Stomach (tissue), 9 donors: ENCODE measurements around the gene NDUFB2. TPM values are rescaled to one million over a fixed set of nuclear protein-coding genes. Genes with fewer than 3 reads are reported as not detected.

ENCODE experiments used
- DNase-seq, 2 donors: peaks; one replicate each; pipeline versions ENCODE4 v3.0.0 to v3.0.0-alpha.2; 2013 to 2019
- H3K27ac ChIP-seq, 5 donors: fragments of 200-600 bp in 4 of 5; sonication (generic) in 4 of 5; one replicate each; pipeline ENCODE4 v1.5.1; 2013 to 2019; ENCODE audit warnings: mild to moderate bottlenecking in 1 of 5, moderate library complexity in 1 of 5
- H3K27me3 ChIP-seq, 3 donors: fragments of 200-600 bp; sonication (generic); one replicate each; pipeline ENCODE4 v1.5.1; 2017 to 2019; ENCODE audit warnings: mixed run types in 1 of 3
- H3K36me3 ChIP-seq, 4 donors: fragments of 200-600 bp; sonication (generic); 1 replicate in 3 of 4; 2 replicates in 1 of 4; pipeline ENCODE4 v1.5.1; 2016 to 2019
- H3K4me1 ChIP-seq, 4 donors: fragments of 200-600 bp; sonication (generic); one replicate each; pipeline ENCODE4 v1.5.1; 2016 to 2019
- H3K4me3 ChIP-seq, 4 donors: fragments of 200-600 bp; sonication (generic) in 3 of 4; one replicate each; pipeline ENCODE4 v1.5.1; 2016 to 2019; ENCODE audit warnings: mild to moderate bottlenecking in 1 of 4
- H3K9me3 ChIP-seq, 4 donors: fragments of 200-600 bp; sonication (generic); one replicate each; pipeline ENCODE4 v1.5.1; 2016 to 2019
- CTCF ChIP-seq, 7 experiments: fragments of 450-650 bp in 4 of 7; fragments of 200-600 bp in 3 of 7; sonication (generic) in 3 of 7; IDR thresholded peaks; one replicate each; pipeline ENCODE4 v1.5.1; 2016 to 2019; ENCODE audit warnings: antibody characterized with exemption in 7 of 7, control low read depth in 2 of 7, mild to moderate bottlenecking in 1 of 7
- EP300 ChIP-seq: sonication (generic); formaldehyde crosslinking; IDR thresholded peaks from one replicate; pipeline ENCODE4 v1.6.1; 2017; ENCODE audit warnings: antibody characterized with exemption
- POLR2A ChIP-seq, 4 donors: fragments of 450-650 bp; IDR thresholded peaks; one replicate each; pipeline ENCODE4 v1.6.1; 2016; ENCODE audit warnings: antibody characterized with exemption in 4 of 4, control low read depth in 2 of 4, mild to moderate bottlenecking in 1 of 4, moderate library complexity in 1 of 4
- POLR2AphosphoS5 ChIP-seq, 3 donors: sonication (generic); formaldehyde crosslinking; IDR thresholded peaks; one replicate each; pipeline ENCODE4 v1.6.1; 2016; ENCODE audit warnings: antibody characterized with exemption in 3 of 3
- WGBS, 5 donors: extraction: QIAGEN DNeasy Blood & Tissue Kit in 3 of 5; methylation state at CpG; one replicate each; pipeline versions ENCODE4 v1.1.5 to v1.1.7; 2013 to 2018; 5-methylcytosine and 5-hydroxymethylcytosine counted together
- intact Hi-C: fragments of 100-400 bp; cut with DNase I; formaldehyde crosslinking; loops from one replicate; pipeline ENCODE4 v1.15.1; 2023; ENCODE audit warnings: low total_unique reads
- polyA plus RNA-seq, 3 donors: library from polyadenylated mRNA; stranded (reverse); fragments of 200-250 nt; gene quantifications; one replicate each; pipeline ENCODE4 v1.2.3, GENCODE V29; 2013
- total RNA-seq, 5 donors: library from RNA; depleted of rRNA; stranded (reverse); fragments of >200 nt; gene quantifications; one replicate each; pipeline versions ENCODE4 v1.1.0 to v1.2.3, GENCODE V29; 2014 to 2016
- donor health status: healthy with polysubstance abuse.
- donor health status: Bipolar disorder and iron deficiency.
- donor health status: healthy.

NDUFB2 gene
- total and polyA plus RNA-seq, 8 donors: 25.2 to 608 (median 96.6) TPM

DNA sequence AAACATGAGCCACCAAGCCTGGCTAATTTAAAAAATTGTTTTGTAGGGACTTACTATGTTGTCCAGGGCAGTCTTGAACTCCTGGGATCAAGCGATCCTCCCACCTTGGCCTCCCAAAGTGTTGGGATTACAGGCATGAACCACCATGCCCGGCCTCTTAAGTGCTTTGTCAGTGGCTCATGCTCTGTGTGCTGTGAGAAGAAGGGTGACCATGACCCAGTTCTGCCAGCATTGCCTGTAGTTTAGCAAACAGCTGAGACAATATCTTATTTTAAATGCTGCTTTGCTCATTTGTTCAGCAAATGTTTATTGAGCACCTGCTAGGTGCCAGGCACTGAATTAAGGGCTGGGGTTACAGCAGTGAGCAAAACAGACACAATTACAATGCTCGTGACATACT lies 14.7 kb upstream of the NDUFB2 start:
- Histone ChIP-seq H3K27ac (no peak overlapping the region), H3K4me3 (no peak overlapping the region), H3K36me3 (peaks cover 26 to 99% (median 85%) of the 10 kb centered on the region in 4 donors), H3K4me1 (no peaks in the 10 kb centered on the region), H3K9me3 (no peaks in the 10 kb centered on the region), H3K27me3 (no peaks in the 10 kb centered on the region)
- intact Hi-C loops: no loop called here
- DNase-seq: peak in 1 of 2 donors; percentile 7
- 86 to 98% (median 95%) methylated on average over 3 of the region's 3 CpGs for WGBS, 5 donors
- no peak for TF ChIP-seq EP300
- TF ChIP-seq CTCF (IDR thresholded peaks at IDR 0.05): no peak
- no peak for TF ChIP-seq POLR2A (IDR thresholded peaks at IDR 0.05)
- TF ChIP-seq POLR2AphosphoS5 (IDR thresholded peaks at IDR 0.05): no peak

- intact Hi-C loops: no loop called here
- H3K4me3 ChIP-seq: no peak overlapping the region
- 86 to 96% (median 94%) methylated on average over 3 of the region's 3 CpGs for WGBS, 5 donors
- no peak overlapping the region for H3K27ac ChIP-seq
- no peaks in the 10 kb centered on the region for H3K27me3 ChIP-seq
- peaks cover 42 to 100% (median 93%) of the 10 kb centered on the region in 4 donors for H3K36me3 ChIP-seq
- TF ChIP-seq POLR2A (IDR thresholded peaks at IDR 0.05) (no peak), CTCF (IDR thresholded peaks at IDR 0.05) (no peak), POLR2AphosphoS5 (IDR thresholded peaks at IDR 0.05) (no peak), EP300 (no peak)
- H3K4me1 ChIP-seq: no peaks in the 10 kb centered on the region
- peak in 1 of 2 donors; percentile 53 for DNase-seq
- no peaks in the 10 kb centered on the region for H3K9me3 ChIP-seq
Observed at GRCh38 chr7:140683657-140684056, 12.9 kb upstream of the NDUFB2 start.

GRCh38 chr7:140684066-140684950 lies 12.2 kb upstream of the NDUFB2 start:
- intact Hi-C loops: no loop called here
- H3K27ac ChIP-seq: no peak overlapping the region
- no peak overlapping the region for H3K4me3 ChIP-seq
- no peaks in the 10 kb centered on the region for H3K4me1 ChIP-seq
- H3K9me3 ChIP-seq: no peaks in the 10 kb centered on the region
- no peak for TF ChIP-seq EP300
- no peak for TF ChIP-seq CTCF (IDR thresholded peaks at IDR 0.05)
- TF ChIP-seq POLR2AphosphoS5 (IDR thresholded peaks at IDR 0.05): no peak
- TF ChIP-seq POLR2A (IDR thresholded peaks at IDR 0.05): no peak
- no peak for DNase-seq
- H3K27me3 ChIP-seq: no peaks in the 10 kb centered on the region
- 88 to 92% (median 90%) methylated on average over 19 to 20 of the region's 20 CpGs for WGBS, 5 donors
- H3K36me3 ChIP-seq: peaks cover 39 to 100% (median 93%) of the 10 kb centered on the region in 4 donors

GRCh38 chr7:140685407-140686087 lies 11.0 kb upstream of the NDUFB2 start:
- Histone ChIP-seq H3K9me3 (no peaks in the 10 kb centered on the region), H3K27ac (no peak overlapping the region), H3K4me1 (no peaks in the 10 kb centered on the region), H3K4me3 (no peak overlapping the region), H3K36me3 (peaks cover 45 to 100% (median 93%) of the 10 kb centered on the region in 4 donors), H3K27me3 (no peaks in the 10 kb centered on the region)
- no peak for DNase-seq
- intact Hi-C loops: no loop called here
- WGBS, 5 donors: 66 to 91% (median 67%) methylated on average over 9 to 10 of the region's 10 CpGs
- TF ChIP-seq POLR2AphosphoS5 (IDR thresholded peaks at IDR 0.05): no peak
- no peak for TF ChIP-seq POLR2A (IDR thresholded peaks at IDR 0.05)
- no peak for TF ChIP-seq CTCF (IDR thresholded peaks at IDR 0.05)
- no peak for TF ChIP-seq EP300
